ENCODE data around the gene NTHL1. TPM values are rescaled to one million over a fixed set of nuclear protein-coding genes. Genes with fewer than 3 reads are reported as not detected.

The NTHL1 gene
- total and polyA plus RNA-seq, 9 of the 15 experiments (the other 6 are each of a cell fraction or from before 2014, with no cell fraction given) = 1.1 to 58.8 (median 17.6) TPM

GRCh38 chr16:2074071-2074470 is 26.4 kb upstream of the NTHL1 start:
- peaks cover 49% of the 10 kb centered on the region; the same call in 1 of the 3 replicates for H3K36me3 ChIP-seq (ENCODE audit: control insufficient read depth, insufficient read depth, low read length)
- no peak overlapping the region for H2AFZ ChIP-seq (ENCODE audit: low read depth, low read length)
- ChIA-PET CTCF (ENCODE audit: low intra/inter-chr PET ratio) (no interaction called here), POLR2A (interaction anchor here (0.7 to 2.0 kb wide), 2 partner anchors 81 to 109 kb away, joined by 5 read pairs; partner anchors contain the start of genes RPS2 and TRAF7)
- H3K27me3 ChIP-seq (ENCODE audit: control insufficient read depth in 2 of 2, insufficient read depth in 2 of 2, low read length in 2 of 2) = no peaks in the 10 kb centered on the region
- no TSS peak for BruUV-seq (replicated peaks)
- intact Hi-C loops (cut with micrococcal nuclease) (no loop called here), in situ Hi-C loops (cut with MboI) (no loop called here)
- H3K4me1 ChIP-seq (replicated peaks in 1 of 2; ENCODE audit: control insufficient read depth in 2 of 2, insufficient read depth in 2 of 2, low read length in 2 of 2) = peaks cover 0 to 9% of the 10 kb centered on the region in 2 experiments; a peak in 2 of 5 replicates
- no peaks in the 10 kb centered on the region for H3K79me2 ChIP-seq (ENCODE audit: control insufficient read depth, insufficient read depth, low read length)
- ATAC-seq (no peak), DNase-seq (ENCODE audit: extremely low read depth in 1 of 4, low spot score in 3 of 4) (no peak), FAIRE-seq (no peak)
- no peaks in the 10 kb centered on the region for H3K9me1 ChIP-seq (ENCODE audit: control insufficient read depth, insufficient read depth, low read length)
- TF ChIP-seq HMGXB4 (CRISPR knock-in tag; IDR thresholded peaks at IDR 0.05) (no peak), LARP7 (IDR thresholded peaks at IDR 0.05) (no peak), ZC3H4 (CRISPR knock-in tag; IDR thresholded peaks at IDR 0.05; ENCODE audit: borderline replicate concordance) (no peak), GATA2 (CRISPR knock-in tag; IDR thresholded peaks at IDR 0.05) (no peak), ARID3A (IDR thresholded peaks at IDR 0.05; ENCODE audit: borderline replicate concordance, low read depth, low read length) (no peak), ETV1 (tag; conservative IDR thresholded peaks at IDR 0.05; ENCODE audit: low read depth) (no peak), RFX1 (IDR thresholded peaks at IDR 0.05) (no peak), DDX20 (tag; IDR thresholded peaks at IDR 0.05; ENCODE audit: low read depth) (no peak), RCOR1 (IDR thresholded peaks at IDR 0.05; ENCODE audit: borderline replicate concordance in 1 of 2, low read depth in 2 of 2, low read length in 2 of 2) (no peak), TRIM28 (IDR thresholded peaks at IDR 0.05) (no peak)
- TF ChIP-seq, protein P1, sequence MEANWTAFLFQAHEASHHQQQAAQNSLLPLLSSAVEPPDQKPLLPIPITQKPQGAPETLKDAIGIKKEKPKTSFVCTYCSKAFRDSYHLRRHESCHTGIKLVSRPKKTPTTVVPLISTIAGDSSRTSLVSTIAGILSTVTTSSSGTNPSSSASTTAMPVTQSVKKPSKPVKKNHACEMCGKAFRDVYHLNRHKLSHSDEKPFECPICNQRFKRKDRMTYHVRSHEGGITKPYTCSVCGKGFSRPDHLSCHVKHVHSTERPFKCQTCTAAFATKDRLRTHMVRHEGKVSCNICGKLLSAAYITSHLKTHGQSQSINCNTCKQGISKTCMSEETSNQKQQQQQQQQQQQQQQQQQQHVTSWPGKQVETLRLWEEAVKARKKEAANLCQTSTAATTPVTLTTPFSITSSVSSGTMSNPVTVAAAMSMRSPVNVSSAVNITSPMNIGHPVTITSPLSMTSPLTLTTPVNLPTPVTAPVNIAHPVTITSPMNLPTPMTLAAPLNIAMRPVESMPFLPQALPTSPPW (CRISPR knock-in tag; IDR thresholded peaks at IDR 0.05) = no peak
- H3K4me3 ChIP-seq = no peak overlapping the region
- H3K9me3 ChIP-seq (replicated peaks; ENCODE audit: control insufficient read depth, insufficient read depth, low read depth, low read length) = no peaks in the 10 kb centered on the region
- 89% methylated on average over 15 of the region's 20 CpGs for WGBS (ENCODE audit: insufficient coverage, low coverage, missing lambda C conversion rate)
- no peak overlapping the region for H3K27ac ChIP-seq (ENCODE audit: extremely low read depth, low read depth, low read length)
- no peak overlapping the region for H3K4me2 ChIP-seq (ENCODE audit: insufficient read depth, low read length)
- peak overlapping the region in 1 of 2 experiments; percentile 45; a peak in 1 of 4 replicates for H3K9ac ChIP-seq (ENCODE audit: insufficient read depth in 1 of 2, low read depth in 2 of 2, low read length in 2 of 2)
- H4K20me1 ChIP-seq (replicated peaks; ENCODE audit: control insufficient read depth, insufficient read depth, low read length) = no peaks in the 10 kb centered on the region

Data from K562 (cell line).